Hematopoietic multipotent progenitor cell treated with erythropoietin and hydrocortisone succinate and interleukin-3 and kit ligand, for 15 days (in vitro differentiated cells): ENCODE data around the gene WDR38.
"Not testable (repeated sequence)": the region's sequence is repeated elsewhere in the genome, so short reads cannot be mapped to it uniquely, and the experiment has no call there.

Experiments
- DNase-seq: peaks from one replicate; pipeline ENCODE4 v3.0.0-alpha.2; 2015; ENCODE audit warnings: low spot score

WDR38 gene

DNA sequence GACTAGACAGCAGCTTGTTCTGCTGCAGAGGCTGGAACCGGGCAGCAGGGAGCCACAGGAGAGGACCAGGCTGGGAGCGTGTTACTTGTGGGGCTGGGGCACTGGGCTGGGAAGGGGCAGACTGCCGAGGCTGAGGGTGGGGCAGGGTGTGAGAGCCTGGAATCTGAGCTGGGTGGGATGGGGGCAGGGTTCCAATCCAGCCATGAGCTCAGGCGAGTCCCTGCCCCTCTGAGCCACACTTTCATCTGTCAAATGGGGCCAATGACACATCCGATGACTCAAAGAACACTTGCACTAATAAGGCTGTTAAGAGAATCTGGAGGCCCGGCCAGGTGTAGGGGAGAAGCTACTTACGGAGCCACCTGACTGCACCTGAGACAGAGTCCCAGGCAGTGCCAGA, 18.7 kb upstream of the WDR38 start:
- DNase-seq: no peak

DNA sequence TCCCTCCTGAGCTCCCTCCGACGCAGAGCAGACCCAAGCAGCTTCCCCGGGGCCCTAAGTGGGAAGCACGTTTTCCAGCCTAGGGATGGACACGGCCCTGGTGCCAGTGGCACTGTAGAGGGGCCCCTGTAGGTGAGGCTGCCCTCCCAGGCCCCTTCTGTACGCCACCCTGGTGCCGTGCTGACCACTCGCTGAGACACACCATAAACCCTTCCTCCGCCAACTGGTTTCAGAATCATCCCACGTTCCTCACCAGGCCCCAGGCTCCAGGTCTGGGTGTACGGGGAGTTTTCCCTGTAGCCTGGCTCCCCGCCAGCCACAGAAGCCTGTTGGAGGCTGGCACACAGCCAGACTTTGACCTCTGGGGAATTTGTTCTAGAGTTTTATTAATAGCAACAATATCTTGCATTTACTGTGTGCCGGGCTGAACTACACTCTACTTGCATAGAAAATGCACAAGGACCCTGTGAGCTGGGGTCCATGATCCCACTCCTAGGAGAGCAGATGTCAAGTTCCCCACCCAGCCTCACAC, 18.2 kb upstream of the WDR38 start:
- no peak for DNase-seq

DNA sequence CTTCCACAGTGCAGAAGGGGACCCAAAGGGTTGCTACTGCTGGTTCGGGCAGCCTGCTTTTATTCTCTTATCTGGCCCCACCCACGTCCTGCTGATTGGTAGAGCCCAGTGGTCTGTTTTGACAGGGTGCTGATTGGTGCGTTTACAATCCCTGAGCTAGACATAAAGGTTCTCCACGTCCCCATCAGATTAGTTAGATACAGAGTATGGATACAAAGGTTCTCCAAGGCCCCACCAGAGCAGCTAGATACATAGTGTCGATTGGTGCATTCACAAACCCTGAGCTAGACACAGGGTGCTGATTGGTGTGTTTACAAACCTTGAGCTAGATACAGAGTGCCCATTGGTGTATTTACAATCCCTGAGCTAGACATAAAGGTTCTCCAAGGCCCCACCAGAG, 15.1 kb upstream of the WDR38 start:
- not testable (repeated sequence) for DNase-seq

DNA sequence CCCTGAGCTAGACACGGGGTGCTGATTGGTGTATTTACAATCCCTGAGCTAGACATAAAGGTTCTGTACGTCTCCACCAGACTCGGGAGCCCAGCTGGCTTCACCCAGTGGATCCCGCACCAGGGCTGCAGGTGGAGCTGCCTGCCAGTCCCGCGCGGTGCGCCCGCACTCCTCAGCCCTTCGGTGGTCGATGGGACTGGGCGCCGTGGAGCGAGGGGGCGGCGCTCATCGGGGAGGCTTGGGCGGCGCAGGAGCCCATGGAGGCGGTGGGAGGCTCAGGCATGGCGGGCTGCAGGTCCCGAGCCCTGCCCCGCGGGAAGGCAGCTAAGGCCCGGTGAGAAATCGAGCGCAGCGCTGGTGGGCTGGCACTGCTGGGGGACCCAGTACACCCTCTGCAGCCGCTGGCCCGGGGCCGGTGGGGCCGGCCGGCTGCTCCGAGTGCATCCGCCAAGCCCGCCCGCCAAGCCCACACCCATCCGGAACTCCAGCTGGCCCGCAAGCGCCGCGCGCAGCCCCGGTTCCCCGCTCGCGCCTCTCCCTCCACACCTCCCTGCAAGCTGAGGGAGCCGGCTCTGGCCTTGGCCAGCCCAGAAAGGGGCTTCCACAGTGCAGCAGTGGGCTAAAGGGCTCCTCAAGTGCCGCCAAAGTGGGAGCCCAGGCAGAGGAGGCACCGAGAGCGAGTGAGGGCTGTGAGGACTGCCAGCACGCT, 14.5 kb upstream of the WDR38 start:
- not testable (repeated sequence) for DNase-seq

DNA sequence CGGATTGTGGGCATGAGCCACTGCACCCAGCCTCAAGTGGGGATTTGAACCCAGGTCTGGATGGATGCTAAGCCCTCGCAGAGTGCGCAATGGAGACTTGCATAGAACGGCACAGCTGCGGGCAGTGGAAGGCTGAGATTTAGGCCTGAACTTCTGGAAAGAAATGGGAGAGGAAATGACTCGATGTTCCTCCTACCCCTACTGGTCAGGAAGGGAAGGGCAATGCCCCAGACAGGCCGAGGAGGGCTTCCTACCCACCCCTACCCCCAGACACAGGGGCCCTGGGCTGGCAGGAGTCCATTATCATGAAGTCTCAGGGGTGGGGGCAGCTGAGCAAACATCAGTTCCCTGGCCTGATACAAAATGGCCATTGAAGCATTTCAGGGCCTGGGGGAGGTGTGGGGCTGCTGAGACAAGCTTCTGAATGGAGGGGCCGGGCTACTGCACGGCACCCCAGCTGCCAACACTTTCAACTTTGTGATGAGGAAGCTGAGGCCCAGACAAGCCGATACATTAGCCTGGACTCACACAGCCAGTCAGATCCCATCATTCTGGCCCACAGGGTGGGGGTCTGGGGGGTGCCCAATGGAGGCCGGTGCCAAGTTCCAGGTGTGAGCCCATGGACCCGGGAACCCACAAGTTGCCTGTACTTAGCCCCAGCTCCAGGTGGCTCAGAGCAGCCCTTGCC, 13.5 kb upstream of the WDR38 start:
- DNase-seq: no peak

DNA sequence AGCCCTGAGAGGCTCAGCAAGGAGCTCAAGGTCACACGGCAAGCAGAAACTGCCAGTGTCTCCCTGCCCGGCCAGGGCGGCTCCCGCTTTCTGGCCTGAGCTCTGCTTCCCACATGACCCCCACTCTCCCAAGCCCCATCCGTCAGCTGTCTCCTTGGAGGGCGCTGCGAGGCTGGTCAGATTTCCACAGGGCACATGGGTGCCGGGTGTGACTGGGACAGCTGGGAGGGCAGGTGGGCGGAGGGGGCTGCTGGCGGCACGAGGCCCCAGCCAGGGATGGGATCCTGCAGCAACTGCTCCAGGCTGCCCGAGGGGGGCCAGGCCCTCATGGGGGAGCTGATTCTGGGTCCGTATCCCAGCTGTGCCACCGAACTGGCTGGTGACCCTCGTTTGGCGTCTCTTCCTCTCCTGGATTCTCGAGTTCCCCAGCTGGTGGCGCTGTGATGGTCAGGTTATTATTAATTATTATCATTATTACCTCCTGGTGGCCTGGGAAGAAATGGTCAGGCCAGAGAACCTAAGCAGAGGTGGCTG, 12.9 kb upstream of the WDR38 start:
- peak; percentile 17 for DNase-seq

DNA sequence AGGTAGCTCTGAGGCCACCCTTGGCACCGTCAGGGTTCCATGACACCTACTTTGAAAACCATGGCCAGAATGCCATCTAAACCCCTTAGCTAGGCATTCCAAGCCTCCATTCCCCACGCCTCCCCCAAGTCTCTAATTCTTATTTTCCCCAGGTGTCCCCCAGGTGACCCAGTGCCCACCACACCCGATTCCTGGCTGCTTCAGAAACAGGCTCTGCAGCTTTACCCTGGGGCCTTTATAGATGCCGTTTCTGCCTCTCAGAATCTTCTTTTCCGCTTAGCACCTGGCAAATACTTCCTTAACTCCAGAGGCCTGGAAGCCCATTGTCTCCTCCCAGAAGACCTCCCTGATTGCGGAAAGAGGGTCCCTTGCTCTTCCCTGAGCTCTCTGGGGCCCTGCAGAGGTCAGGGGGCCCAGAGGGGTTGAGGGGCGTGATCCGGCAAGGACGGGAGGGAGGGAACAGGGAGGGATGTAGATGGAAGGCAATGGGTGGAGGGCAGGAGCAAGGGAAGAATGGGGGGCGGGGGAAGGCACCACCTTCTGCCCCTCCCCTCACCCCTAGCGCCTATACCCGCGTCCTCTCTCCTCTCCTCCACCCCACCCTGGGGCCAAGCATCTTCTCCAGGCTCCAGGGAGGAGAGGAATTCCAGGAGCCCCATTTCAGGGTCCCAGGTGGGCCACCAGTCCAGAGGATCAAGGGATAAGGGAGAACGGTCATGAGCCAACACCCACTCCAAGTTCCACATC, 12.0 kb upstream of the WDR38 start:
- no peak for DNase-seq

DNA sequence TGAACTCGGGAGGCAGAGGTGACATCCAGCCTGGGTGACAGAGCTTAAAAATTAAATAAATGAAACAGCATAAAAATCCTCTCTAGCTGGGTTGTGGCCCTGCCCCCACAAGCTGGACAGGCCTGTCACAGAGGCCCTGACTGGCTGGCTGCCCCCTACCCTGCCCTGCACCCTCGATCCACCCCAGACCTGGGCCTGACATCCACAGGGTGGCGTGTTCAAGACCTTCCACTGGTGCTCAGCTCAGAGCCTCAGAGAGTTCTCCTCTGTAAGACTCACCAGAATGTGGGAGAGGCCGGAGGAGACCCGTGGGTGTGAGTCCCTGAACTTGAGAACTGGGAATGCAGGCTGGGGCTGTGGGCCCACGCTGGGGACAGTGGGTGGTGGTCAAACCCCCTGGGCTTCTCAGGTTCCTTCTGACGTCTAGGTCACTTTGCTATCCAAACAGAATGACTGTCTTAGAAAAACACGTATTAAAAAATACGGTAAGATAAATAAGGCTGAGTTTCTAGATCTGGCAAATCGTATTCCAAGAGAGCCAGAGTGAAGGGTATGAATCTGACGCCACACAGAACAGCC, 9.7 kb upstream of the WDR38 start:
- no peak for DNase-seq

DNA sequence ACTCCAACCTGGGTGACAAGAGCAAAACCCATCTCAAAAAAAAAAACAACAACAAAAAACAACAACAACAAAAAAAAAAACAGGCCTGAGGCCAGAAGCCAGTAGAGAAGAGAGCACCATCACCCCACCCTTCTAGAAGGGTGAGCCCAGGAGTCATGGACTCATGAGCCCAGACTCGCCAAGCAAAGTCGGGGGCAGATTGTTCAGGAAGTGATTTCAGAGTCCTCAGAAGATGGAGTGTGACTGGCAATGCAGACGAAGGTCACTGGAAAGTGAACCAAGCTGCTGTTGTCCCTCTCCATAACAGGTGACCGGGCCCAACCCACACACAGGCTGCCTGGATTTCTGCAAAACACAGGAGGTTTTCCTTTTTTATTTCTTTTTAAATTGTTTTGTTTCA, 9.0 kb upstream of the WDR38 start:
- no peak for DNase-seq

DNA sequence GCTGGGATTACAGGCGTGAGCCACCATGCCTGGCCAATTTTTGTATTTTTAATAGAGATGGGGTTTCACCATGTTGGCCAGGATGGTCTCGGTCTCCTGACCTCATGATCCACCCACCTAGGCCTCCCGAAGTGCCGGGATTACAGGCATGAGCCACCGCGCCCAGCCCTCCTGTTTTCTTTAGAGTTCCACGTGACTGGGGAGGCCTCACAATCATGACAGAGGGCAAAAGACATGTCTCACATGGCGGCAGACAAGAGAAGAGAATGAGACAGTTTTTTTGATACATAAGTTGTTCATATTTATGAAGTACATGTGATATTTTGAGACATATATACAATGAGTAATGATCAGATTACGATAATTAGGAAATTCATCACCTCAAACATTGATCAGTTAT, 6.8 kb upstream of the WDR38 start:
- DNase-seq: not testable (repeated sequence)

DNA sequence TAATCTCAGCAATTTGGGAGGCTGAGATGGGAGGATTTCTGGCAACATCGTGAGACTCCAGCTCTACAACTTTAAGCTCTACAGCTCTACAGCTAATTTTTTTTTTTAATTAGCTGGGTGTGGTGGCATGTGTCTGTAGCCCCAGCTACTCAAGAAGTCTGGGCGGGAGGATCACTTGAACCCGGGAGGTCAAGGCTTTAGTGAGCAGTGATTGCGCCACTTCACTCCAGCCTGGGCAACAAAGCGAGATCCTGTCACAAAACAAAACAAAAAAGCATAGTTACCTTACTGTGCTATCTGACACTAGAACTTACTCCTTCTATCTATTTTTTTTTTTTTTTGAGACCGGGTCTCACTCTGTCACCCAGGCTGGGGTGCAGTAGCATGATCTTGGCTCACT, 6.3 kb upstream of the WDR38 start:
- DNase-seq: no peak

DNA sequence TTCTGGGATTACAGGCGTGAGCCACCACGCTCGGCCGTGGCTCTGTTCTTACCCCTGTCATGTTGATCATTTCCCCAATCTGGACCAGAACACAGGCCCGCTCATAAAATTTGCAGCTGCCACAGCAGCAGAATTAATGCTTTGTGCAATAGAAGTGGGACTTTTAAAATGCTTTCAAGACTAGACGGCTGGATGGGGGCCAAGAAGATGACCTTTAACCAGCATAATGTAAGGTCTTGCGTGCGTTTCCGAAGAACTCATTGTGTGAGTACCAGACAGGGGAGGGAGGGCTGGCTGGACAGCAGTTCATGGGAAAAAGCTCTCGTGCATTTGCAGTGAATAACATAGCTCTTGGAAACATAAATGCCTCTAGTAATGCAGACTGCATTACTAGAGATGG, 3.5 kb upstream of the WDR38 start:
- DNase-seq: no peak

DNA sequence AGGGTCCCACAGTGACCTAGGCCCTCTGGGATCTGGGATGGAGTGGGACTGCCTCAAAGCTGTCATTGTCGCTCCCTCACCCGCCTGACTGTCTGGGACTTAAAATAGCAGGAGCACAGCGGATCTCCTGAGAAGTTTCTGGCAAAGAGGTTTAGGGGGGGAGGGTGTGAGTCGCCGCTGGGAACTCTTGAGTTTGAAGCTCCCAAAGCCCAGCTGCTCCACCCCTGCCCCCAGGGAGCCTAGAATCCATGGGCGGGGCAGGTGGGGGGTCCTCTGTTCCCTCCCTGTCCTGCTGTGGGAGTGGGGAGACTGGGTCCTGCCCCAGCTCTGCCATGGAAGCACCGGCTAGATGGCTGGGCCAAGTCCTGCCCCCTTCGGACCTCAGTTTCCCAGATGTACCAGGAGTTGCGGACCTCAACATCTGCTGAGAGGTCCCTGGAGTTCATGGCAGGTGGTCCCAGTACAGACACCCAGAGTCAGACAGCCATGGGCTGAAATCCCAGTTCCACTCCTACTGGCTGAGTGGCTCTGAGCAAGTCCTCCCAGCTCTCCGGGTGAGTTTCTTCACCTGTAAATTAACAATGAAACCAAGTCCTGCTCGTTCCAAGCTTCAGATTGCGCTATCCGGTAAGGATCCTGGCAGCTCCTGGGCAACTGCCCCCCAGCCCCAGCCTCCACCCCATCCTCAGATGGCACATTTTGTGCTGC, 985 bp upstream of the WDR38 start:
- DNase-seq: no peak

DNA sequence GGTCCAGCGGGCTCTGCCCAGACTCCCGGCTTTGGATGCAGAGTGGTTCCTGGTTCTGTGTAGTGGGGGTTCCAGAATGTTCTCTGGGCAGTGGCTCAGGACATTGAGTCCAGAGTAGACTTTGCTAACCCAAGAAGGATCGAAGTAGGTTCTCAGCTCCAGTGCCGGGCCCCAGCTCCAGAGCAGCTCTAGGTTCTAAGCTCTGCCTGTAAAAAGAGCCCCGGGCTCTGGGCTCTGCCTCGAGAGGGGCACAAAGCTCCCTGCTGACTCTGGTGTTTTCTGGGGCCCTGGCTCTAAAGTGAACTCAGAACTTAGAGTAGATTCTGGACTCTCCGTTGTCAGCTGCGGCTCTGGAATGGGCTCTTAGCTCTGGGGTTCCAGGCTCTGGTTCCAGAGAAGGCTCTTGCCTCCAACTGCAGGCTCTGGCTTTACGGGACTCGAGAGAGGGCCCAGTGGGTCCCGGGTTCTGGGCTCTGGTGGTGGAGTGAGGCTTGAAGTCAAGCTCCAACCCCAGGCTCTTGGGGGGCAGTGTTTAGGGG, 414 bp downstream of the WDR38 start:
- DNase-seq: no peak

DNA sequence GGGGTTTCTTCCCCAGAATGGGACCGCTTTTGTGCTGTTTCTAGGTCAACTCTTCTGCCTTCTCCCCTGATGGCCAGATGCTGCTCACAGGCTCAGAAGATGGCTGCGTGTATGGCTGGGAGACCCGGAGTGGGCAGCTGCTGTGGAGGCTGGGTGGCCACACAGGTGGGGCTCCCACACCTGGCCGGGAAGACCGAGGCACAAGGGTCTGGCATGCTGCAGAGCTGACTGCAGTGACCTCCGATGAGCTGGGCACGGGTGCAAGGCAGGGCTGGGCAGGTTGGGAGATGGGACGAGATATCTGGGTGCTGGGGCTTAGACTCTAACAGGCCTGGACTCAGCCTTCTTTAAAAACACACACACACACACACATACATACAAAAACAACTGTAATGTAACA, 901 bp downstream of the WDR38 start:
- no peak for DNase-seq

DNA sequence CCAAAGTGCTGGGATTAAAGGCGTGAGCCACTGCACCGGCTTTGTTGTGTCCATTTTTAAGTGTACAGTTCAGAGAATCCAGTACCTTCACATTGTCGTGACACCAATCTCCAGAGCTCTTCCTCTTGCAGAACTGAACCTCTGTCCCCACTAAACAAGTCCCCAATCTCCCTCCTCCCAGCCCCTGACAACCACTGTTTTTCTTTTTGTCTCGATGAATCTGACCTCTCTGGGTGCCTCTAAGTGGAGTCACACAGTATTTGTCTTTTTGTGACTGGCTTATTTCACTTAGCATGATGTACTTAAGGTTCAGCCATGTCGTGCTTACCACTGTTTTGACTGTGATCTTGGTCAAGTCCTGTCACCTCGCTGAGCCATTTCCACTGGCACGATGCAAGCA, 1.6 kb downstream of the WDR38 start:
- no peak for DNase-seq

DNA sequence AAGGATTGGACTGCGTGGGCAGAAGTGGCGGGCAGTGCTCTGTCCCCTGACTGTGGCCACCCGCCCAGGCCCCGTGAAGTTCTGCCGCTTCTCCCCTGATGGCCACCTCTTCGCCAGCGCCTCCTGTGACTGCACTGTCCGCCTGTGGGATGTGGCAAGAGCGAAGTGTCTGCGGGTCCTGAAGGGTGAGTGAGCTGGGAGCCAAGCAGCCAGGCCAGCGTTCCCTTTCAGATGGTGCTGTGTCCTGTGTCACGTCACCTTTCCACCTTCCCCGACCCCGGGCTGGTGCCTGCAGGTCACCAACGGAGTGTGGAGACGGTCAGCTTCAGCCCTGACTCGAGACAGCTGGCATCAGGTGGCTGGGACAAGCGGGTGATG, 2.3 kb downstream of the WDR38 start:
- DNase-seq: no peak

DNA sequence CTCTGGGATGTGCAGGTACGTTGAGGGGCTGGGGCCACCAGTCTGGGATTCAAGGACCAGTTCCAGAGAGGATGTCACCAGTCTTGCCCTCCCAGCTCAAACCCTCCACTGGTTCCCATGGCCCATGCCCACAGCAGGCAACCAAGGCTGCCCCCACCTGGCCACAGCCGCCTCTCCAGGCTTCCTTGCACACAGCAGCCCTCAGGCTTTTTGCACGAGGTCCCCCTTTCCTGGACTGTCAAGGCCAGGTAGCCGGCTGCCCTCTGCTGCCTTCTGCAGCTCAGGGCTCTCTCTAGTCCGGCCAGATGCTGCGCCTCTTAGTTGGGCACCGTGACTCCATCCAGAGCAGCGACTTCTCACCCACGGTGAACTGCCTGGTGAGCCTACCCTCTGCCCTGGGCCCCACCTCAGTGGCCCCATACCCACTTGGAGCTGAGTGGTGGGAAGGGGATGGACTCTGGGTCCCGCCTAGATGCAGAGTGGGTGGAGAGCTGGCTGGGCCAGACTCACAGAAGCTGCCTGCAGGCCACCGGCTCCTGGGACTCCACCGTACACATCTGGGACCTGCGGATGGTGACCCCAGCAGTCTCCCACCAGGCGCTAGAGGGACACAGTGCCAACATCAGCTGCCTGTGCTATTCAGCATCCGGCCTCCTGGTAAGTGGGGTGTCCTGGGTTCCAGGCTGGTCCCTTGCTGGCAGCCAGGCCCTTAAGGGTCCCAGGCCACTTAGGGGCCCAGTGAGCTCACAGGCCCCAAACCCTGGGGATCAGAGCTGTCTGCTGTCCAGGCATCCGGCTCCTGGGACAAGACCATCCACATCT, 2.9 kb downstream of the WDR38 start:
- DNase-seq: no peak

DNA sequence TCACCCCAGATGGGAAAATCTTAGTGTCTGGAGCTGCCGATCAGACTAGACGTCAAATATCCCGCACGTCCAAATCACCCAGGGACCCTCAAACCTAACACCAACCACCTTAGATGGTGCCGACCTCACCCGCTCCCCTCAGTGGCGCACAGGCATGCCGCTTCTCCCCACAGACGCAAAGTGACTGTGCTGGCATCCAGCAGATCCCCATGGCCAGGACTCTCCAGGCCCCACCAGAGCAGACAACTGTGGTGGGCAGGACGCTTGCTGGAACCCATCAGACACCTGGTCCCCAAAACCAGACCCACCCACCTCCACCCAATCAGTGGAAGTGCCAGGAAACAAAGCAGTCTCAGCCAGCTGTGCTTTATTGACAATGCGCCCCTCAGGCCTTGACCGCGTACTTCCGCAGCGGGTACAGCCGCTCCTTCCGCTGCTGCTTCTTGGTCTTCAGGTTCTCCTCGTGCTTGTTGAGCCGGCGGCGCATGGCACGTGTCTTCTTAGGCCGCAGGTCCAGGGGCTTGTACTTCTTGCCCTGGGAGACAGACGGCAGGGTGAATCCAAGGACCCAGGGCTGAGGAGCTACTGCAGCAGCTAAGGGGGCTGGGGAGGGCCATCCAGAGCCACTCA, 4.4 kb downstream of the WDR38 start:
- no peak for DNase-seq
